Stomach (tissue), 9 donors: ENCODE data around the gene ANKRD44. TPM values are rescaled to one million over a fixed set of nuclear protein-coding genes. Genes with fewer than 3 reads are reported as not detected.

Source experiments
- DNase-seq, 2 donors: peaks; one replicate each; pipeline versions ENCODE4 v3.0.0 to v3.0.0-alpha.2; 2013 to 2019
- H3K27ac ChIP-seq, 5 donors: fragments of 200-600 bp in 4 of 5; sonication (generic) in 4 of 5; one replicate each; pipeline ENCODE4 v1.5.1; 2013 to 2019; ENCODE audit warnings: mild to moderate bottlenecking in 1 of 5, moderate library complexity in 1 of 5
- H3K27me3 ChIP-seq, 3 donors: fragments of 200-600 bp; sonication (generic); one replicate each; pipeline ENCODE4 v1.5.1; 2017 to 2019; ENCODE audit warnings: mixed run types in 1 of 3
- H3K36me3 ChIP-seq, 4 donors: fragments of 200-600 bp; sonication (generic); 1 replicate in 3 of 4; 2 replicates in 1 of 4; pipeline ENCODE4 v1.5.1; 2016 to 2019
- H3K4me1 ChIP-seq, 4 donors: fragments of 200-600 bp; sonication (generic); one replicate each; pipeline ENCODE4 v1.5.1; 2016 to 2019
- H3K4me3 ChIP-seq, 4 donors: fragments of 200-600 bp; sonication (generic) in 3 of 4; one replicate each; pipeline ENCODE4 v1.5.1; 2016 to 2019; ENCODE audit warnings: mild to moderate bottlenecking in 1 of 4
- H3K9me3 ChIP-seq, 4 donors: fragments of 200-600 bp; sonication (generic); one replicate each; pipeline ENCODE4 v1.5.1; 2016 to 2019
- CTCF ChIP-seq, 7 experiments: fragments of 450-650 bp in 4 of 7; fragments of 200-600 bp in 3 of 7; sonication (generic) in 3 of 7; IDR thresholded peaks; one replicate each; pipeline ENCODE4 v1.5.1; 2016 to 2019; ENCODE audit warnings: antibody characterized with exemption in 7 of 7, control low read depth in 2 of 7, mild to moderate bottlenecking in 1 of 7
- EP300 ChIP-seq: sonication (generic); formaldehyde crosslinking; IDR thresholded peaks from one replicate; pipeline ENCODE4 v1.6.1; 2017; ENCODE audit warnings: antibody characterized with exemption
- POLR2A ChIP-seq, 4 donors: fragments of 450-650 bp; IDR thresholded peaks; one replicate each; pipeline ENCODE4 v1.6.1; 2016; ENCODE audit warnings: antibody characterized with exemption in 4 of 4, control low read depth in 2 of 4, mild to moderate bottlenecking in 1 of 4, moderate library complexity in 1 of 4
- POLR2AphosphoS5 ChIP-seq, 3 donors: sonication (generic); formaldehyde crosslinking; IDR thresholded peaks; one replicate each; pipeline ENCODE4 v1.6.1; 2016; ENCODE audit warnings: antibody characterized with exemption in 3 of 3
- WGBS, 5 donors: extraction: QIAGEN DNeasy Blood & Tissue Kit in 3 of 5; methylation state at CpG; one replicate each; pipeline versions ENCODE4 v1.1.5 to v1.1.7; 2013 to 2018; 5-methylcytosine and 5-hydroxymethylcytosine counted together
- intact Hi-C: fragments of 100-400 bp; cut with DNase I; formaldehyde crosslinking; loops from one replicate; pipeline ENCODE4 v1.15.1; 2023; ENCODE audit warnings: low total_unique reads
- polyA plus RNA-seq, 3 donors: library from polyadenylated mRNA; stranded (reverse); fragments of 200-250 nt; gene quantifications; one replicate each; pipeline ENCODE4 v1.2.3, GENCODE V29; 2013
- total RNA-seq, 5 donors: library from RNA; depleted of rRNA; stranded (reverse); fragments of >200 nt; gene quantifications; one replicate each; pipeline versions ENCODE4 v1.1.0 to v1.2.3, GENCODE V29; 2014 to 2016
- donor health status: healthy with polysubstance abuse.
- donor health status: Bipolar disorder and iron deficiency.
- donor health status: healthy.

The ANKRD44 gene
- total and polyA plus RNA-seq, 8 donors: 1.2 to 58.4 (median 7.0) TPM

GRCh38 chr2:197148401-197148800, 162.2 kb downstream of the ANKRD44 start:
- no peak overlapping the region for H3K4me3 ChIP-seq
- no peaks in the 10 kb centered on the region for H3K27me3 ChIP-seq
- no peaks in the 10 kb centered on the region for H3K9me3 ChIP-seq
- no peak overlapping the region for H3K27ac ChIP-seq
- WGBS, 5 donors: 85 to 100% (median 94%) methylated on average over 1 of the region's 1 CpG
- no peak for DNase-seq
- no peaks in the 10 kb centered on the region for H3K36me3 ChIP-seq
- TF ChIP-seq CTCF (IDR thresholded peaks at IDR 0.05) (no peak), POLR2AphosphoS5 (IDR thresholded peaks at IDR 0.05) (no peak), POLR2A (IDR thresholded peaks at IDR 0.05) (no peak), EP300 (no peak)
- H3K4me1 ChIP-seq: peaks cover 0 to 34% (median 11%) of the 10 kb centered on the region in 4 donors
- intact Hi-C loops: no loop called here

- no peaks in the 10 kb centered on the region for H3K27me3 ChIP-seq
- no peaks in the 10 kb centered on the region for H3K9me3 ChIP-seq
- H3K4me3 ChIP-seq: no peak overlapping the region
- 32 to 57% (median 42%) methylated on average over 4 of the region's 4 CpGs for WGBS, 5 donors
- DNase-seq: no peak
- peaks cover 0 to 34% (median 11%) of the 10 kb centered on the region in 4 donors for H3K4me1 ChIP-seq
- TF ChIP-seq POLR2AphosphoS5 (IDR thresholded peaks at IDR 0.05) (peak in 2 of 3 donors; percentile 39 to 56), POLR2A (IDR thresholded peaks at IDR 0.05) (no peak)
- intact Hi-C loops: no loop called here
- no peak overlapping the region for H3K27ac ChIP-seq
- no peaks in the 10 kb centered on the region for H3K36me3 ChIP-seq
Measured at GRCh38 chr2:197147942-197148341, 162.6 kb downstream of the ANKRD44 start.

GRCh38 chr2:197146995-197147394, 163.6 kb downstream of the ANKRD44 start:
- H3K9me3 ChIP-seq: no peaks in the 10 kb centered on the region
- TF ChIP-seq EP300 (no peak), POLR2A (IDR thresholded peaks at IDR 0.05) (no peak), CTCF (IDR thresholded peaks at IDR 0.05) (no peak)
- H3K27me3 ChIP-seq: no peaks in the 10 kb centered on the region
- WGBS, 5 donors: 61 to 74% (median 68%) methylated on average over 5 of the region's 5 CpGs
- intact Hi-C loops: no loop called here
- no peaks in the 10 kb centered on the region for H3K36me3 ChIP-seq
- DNase-seq: no peak
- H3K4me3 ChIP-seq: no peak overlapping the region
- H3K4me1 ChIP-seq: peaks cover 0 to 29% (median 9%) of the 10 kb centered on the region in 4 donors
- no peak overlapping the region for H3K27ac ChIP-seq

GRCh38 chr2:197145471-197146056, 165.0 kb downstream of the ANKRD44 start:
- intact Hi-C loops: no loop called here
- Histone ChIP-seq H3K27ac (no peak overlapping the region), H3K36me3 (no peaks in the 10 kb centered on the region), H3K4me3 (no peak overlapping the region), H3K4me1 (peaks cover 0 to 27% (median 9%) of the 10 kb centered on the region in 4 donors), H3K27me3 (no peaks in the 10 kb centered on the region), H3K9me3 (no peaks in the 10 kb centered on the region)
- 67 to 82% (median 74%) methylated on average over 4 of the region's 4 CpGs for WGBS, 5 donors
- TF ChIP-seq POLR2A (IDR thresholded peaks at IDR 0.05): no peak
- TF ChIP-seq EP300: no peak
- TF ChIP-seq POLR2AphosphoS5 (IDR thresholded peaks at IDR 0.05): no peak
- no peak for TF ChIP-seq CTCF (IDR thresholded peaks at IDR 0.05)
- peak in 1 of 2 donors; percentile 47 for DNase-seq

- H3K4me1 ChIP-seq: peaks cover 0 to 27% (median 9%) of the 10 kb centered on the region in 4 donors
- H3K27me3 ChIP-seq: no peaks in the 10 kb centered on the region
- WGBS, 5 donors: 84 to 93% (median 90%) methylated on average over 1 of the region's 1 CpG
- H3K9me3 ChIP-seq: no peaks in the 10 kb centered on the region
- no peak overlapping the region for H3K4me3 ChIP-seq
- intact Hi-C loops: no loop called here
- no peak overlapping the region for H3K27ac ChIP-seq
- TF ChIP-seq CTCF (IDR thresholded peaks at IDR 0.05): no peak
- no peak for TF ChIP-seq POLR2AphosphoS5 (IDR thresholded peaks at IDR 0.05)
- TF ChIP-seq EP300: no peak
- TF ChIP-seq POLR2A (IDR thresholded peaks at IDR 0.05): no peak
- no peaks in the 10 kb centered on the region for H3K36me3 ChIP-seq
- DNase-seq: no peak
Measured at GRCh38 chr2:197144183-197144582, 166.4 kb downstream of the ANKRD44 start.
